ENCODE data around the gene PHKA2. TPM values are rescaled to one million over a fixed set of nuclear protein-coding genes. Genes with fewer than 3 reads are reported as not detected.

The PHKA2 gene
- total and polyA plus RNA-seq, 2 of the 4 experiments (the other 2 are of a cell fraction), result 10.0 to 21.5 TPM

GRCh38 chrX:18996536-18996935 is 12.6 kb upstream of the PHKA2 start:
- H3K9me1 ChIP-seq (ENCODE audit: insufficient read depth, low read length), result peaks cover 3% of the 10 kb centered on the region; the same call in 1 of the 2 replicates
- no peaks in the 10 kb centered on the region for H3K27me3 ChIP-seq (ENCODE audit: control insufficient read depth, insufficient read depth, low read length)
- H2AFZ ChIP-seq (replicated peaks; ENCODE audit: low read length, poor library complexity), result peak overlapping the region; percentile 44
- H3K27ac ChIP-seq (ENCODE audit: insufficient read depth, low read length), result no peak overlapping the region
- peak overlapping the region; percentile 38 for H3K14ac ChIP-seq (replicated peaks; ENCODE audit: low read depth, low read length)
- peak overlapping the region; percentile 84 for H3K4ac ChIP-seq (ENCODE audit: low read depth, low read length)
- ChIA-PET CTCF (no interaction called here), POLR2A (ENCODE audit: unreplicated experiment) (no interaction called here)
- H2BK120ac ChIP-seq (ENCODE audit: low read depth, low read length), result peak overlapping the region; percentile 83
- H3K4me2 ChIP-seq (ENCODE audit: low read depth, low read length), result no peak overlapping the region
- H4K20me1 ChIP-seq (ENCODE audit: insufficient read depth, low read length), result no peaks in the 10 kb centered on the region; the same call in 1 of the 2 replicates
- no peak overlapping the region for H2AK9ac ChIP-seq (replicated peaks; ENCODE audit: low read depth, low read length, poor library complexity)
- intact Hi-C loops (cut with micrococcal nuclease) (no loop called here), in situ Hi-C loops (cut with MboI; ENCODE audit: low sequenced_read_pairs) (no loop called here), dilution Hi-C loops (cut with HindIII; ENCODE audit: low sequenced_read_pairs, unreplicated experiment) (no loop called here)
- no peak overlapping the region for H4K5ac ChIP-seq (ENCODE audit: low read depth, low read length)
- H2BK15ac ChIP-seq (ENCODE audit: low read depth, low read length), result 0 out of 3 replicates have a peak overlapping the region, but pooled peaks have one; percentile 65
- no peak overlapping the region for H3K4me3 ChIP-seq (ENCODE audit: insufficient read depth, low read depth, low read length)
- no peak overlapping the region for H3K9ac ChIP-seq (ENCODE audit: low read depth, low read length)
- peak overlapping the region; percentile 50; the same call in 1 of the 2 replicates for H4K91ac ChIP-seq (ENCODE audit: insufficient read depth, low read depth, low read length)
- H2AK5ac ChIP-seq (ENCODE audit: low read depth, low read length), result peak overlapping the region; percentile 59
- H3K23ac ChIP-seq (ENCODE audit: low read depth, low read length), result no peak overlapping the region
- TF ChIP-seq CEBPB (IDR thresholded peaks at IDR 0.05; ENCODE audit: low read depth, low read length), result no peak
- no peak for TF ChIP-seq CHD1 (IDR thresholded peaks at IDR 0.05; ENCODE audit: low read depth, low read length)
- 0 out of 2 replicates have a peak, but pooled peaks cover 2% of the 10 kb centered on the region for H3K4me1 ChIP-seq (ENCODE audit: control insufficient read depth, insufficient read depth, low read length)
- no peak for DNase-seq
- H4K8ac ChIP-seq (ENCODE audit: low read depth in 2 of 2, low read length in 2 of 2), result peak overlapping the region in 1 of 2 experiments; percentile 47; a peak in 2 of 4 replicates
- H3K79me1 ChIP-seq (ENCODE audit: low read depth in 1 of 2, low read length in 2 of 2), result peaks cover 0 to 11% of the 10 kb centered on the region in 2 experiments; a peak in 2 of 4 replicates
- BruUV-seq (replicated peaks), result no TSS peak
- H2BK20ac ChIP-seq (ENCODE audit: low read depth, low read length), result peak overlapping the region; percentile 57
- no peaks in the 10 kb centered on the region for H3K36me3 ChIP-seq (ENCODE audit: control insufficient read depth, insufficient read depth, low read length)
- H3K56ac ChIP-seq (ENCODE audit: extremely low read depth, insufficient read depth, low read length), result no peak overlapping the region
- no peak for ATAC-seq (ENCODE audit: low read depth)
- H3K9me3 ChIP-seq (ENCODE audit: control insufficient read depth, insufficient read depth, low read length), result no peaks in the 10 kb centered on the region
- H2BK5ac ChIP-seq (ENCODE audit: low read depth, low read length, poor library complexity, severe bottlenecking), result peak overlapping the region; percentile 31
- H3K18ac ChIP-seq (ENCODE audit: low read depth, low read length), result no peak overlapping the region; the same call in 1 of the 2 replicates
